H4 (cell line): ENCODE measurements around the gene FGF1. TPM values are rescaled to one million over a fixed set of nuclear protein-coding genes. Genes with fewer than 3 reads are reported as not detected.

Source experiments
- DNase-seq: peaks from one replicate; pipeline ENCODE4 v3.0.0-alpha.2; 2015; ENCODE audit warnings: low spot score
- total RNA-seq: library from RNA; depleted of rRNA; stranded (reverse); fragments of >200 nt; shearing (Covaris generic); gene quantifications from 2 replicates; pipeline ENCODE4 v1.2.3, GENCODE V29; 2014

Gene FGF1
- total RNA-seq, 1 experiment from 2014 or later, result 3.1 TPM

DNA sequence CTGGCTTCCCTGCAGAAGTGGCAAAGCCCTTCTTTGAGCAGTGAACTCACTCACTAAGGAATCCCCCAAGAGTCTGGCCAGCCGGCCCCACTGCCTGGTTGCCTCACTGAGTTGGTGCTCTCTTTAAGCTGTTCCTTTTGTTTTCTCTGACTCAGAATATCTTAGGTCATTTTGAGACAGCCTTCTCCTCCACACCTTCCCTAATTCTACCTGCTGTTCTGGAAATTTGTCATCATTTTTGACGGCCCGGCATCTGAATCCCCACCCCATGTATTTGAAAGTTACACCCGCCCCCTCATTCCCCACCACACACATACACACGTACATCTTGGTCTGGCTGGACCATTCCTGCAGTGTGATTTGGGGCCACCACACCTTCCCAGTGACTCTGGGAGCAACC is 41.8 kb downstream of the FGF1 start:
- no peak for DNase-seq

DNA sequence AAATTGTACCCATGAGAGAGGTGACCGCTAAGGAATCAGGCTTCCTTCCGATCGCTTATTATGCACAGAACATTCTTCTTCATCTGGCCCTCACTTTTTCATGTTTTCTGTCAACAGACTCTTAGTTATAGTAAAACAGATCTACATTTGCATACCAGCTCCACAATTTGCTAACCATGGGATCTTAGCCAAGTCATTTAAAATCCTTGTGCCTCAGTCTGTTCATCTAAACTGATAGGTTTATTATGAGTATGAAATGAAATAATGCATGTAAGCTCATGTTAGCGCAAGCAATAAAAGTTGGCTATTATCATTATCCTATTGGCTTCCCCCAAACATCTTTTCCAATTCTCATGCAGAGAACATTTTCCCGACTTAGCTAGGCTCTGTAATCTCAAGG is 42.3 kb downstream of the FGF1 start:
- DNase-seq, result no peak

DNA sequence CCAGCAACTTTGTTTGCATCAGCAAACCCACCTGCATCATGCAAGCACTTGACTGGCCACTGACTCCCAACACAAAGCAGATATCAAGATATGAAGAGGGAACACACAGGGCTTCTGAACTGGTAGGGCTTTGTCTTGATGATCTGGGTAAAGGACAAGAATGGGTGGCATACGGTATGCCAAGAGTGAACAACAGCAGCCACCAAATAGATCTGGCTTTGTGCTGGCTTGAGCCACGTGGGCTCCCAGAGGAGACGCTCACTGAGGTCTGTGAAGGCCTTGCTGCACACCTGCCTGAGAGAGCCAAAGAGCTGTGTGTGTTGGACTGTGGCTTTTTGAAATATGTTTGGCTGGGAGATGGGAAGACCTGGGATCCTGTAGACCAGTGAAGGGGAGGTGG is 43.5 kb downstream of the FGF1 start:
- DNase-seq, result no peak

DNA sequence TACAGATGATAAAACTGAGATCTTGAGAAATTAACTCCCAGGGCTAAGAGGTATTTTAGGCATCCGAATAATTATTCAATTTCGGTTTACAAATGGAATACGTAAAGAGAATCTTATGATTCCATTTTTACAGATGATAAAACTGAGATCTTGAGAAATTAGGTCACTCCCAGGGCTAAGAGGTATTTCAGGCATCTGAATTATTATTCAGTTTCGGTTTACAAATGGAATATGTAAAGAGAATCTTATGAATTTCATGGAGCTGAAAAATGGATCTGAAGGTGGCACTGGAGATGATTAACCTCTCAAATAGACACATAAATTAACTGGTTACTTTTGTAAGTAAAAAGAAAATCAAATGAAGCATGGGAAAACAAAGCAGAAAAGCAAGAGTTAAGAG is 44.2 kb downstream of the FGF1 start:
- DNase-seq, result no peak

DNA sequence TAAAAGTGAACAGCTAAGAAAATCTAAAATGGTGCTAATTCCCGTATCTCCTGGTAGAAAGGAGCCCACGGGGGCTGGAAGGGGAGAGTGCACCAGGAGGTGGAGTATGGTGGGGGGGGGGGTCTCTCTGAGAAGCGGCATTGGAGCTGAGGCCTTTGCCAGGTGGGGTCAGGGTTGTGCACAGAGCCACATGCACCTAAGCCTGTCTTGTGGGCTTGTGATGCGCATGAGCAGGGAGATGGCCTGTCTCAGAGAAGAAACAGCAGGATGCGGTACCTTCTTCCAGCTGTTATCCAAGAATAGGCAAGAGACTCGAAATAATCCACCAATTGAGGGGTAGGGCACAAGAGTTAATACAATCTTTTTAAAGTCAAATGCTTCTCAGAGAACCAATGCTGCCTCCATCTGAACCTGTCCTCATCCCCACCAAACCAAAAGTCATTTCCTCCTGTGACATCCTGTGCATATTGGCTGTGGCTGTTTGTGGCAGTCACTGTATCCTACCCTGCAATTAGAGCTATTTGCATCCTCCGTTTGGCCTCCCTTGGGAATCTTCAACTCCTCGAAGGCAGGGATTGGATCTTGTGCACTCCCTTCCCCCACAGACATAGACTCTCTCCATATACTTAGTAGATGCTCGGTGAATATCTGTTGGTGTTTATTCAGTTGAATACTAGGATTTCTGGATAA is 45.4 kb downstream of the FGF1 start:
- DNase-seq, result no peak

DNA sequence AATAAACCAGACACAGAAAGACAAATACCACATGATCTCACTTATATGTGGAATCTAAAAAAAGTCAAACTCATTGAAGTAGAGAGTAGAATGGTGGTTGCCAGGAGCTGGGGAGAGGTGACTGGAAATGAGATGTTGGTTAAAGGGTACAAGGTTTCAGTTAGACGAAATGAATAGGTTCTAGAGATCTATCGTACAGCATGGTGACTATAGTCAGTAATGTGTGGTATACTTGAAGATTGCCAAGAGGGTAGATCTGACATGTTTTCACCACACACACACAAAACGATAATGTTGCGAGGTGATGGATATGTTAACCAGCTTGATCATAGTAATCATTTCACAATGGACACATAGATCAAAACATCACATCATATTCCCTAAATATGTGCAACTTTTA is 46.4 kb downstream of the FGF1 start:
- no peak for DNase-seq

DNA sequence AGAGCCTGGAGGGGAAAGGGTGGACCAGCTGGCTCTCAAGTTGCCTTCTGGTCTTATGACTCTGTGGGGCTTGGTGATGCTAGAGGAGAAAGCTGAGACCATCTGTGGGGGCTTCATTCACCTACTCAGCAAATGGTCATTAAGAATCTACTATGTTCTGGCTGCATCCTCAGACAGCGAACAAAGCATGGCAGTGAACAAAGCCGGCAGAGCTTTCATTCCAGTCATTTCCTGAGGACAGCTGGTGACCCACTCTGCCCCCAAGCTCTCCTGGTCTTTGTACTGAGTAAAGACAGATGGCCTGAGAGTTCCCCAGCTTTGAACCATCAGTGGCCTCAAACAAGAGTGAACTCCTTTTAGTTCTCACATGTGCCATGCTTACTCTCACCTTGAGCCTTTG is 48.0 kb downstream of the FGF1 start:
- DNase-seq, result no peak

DNA sequence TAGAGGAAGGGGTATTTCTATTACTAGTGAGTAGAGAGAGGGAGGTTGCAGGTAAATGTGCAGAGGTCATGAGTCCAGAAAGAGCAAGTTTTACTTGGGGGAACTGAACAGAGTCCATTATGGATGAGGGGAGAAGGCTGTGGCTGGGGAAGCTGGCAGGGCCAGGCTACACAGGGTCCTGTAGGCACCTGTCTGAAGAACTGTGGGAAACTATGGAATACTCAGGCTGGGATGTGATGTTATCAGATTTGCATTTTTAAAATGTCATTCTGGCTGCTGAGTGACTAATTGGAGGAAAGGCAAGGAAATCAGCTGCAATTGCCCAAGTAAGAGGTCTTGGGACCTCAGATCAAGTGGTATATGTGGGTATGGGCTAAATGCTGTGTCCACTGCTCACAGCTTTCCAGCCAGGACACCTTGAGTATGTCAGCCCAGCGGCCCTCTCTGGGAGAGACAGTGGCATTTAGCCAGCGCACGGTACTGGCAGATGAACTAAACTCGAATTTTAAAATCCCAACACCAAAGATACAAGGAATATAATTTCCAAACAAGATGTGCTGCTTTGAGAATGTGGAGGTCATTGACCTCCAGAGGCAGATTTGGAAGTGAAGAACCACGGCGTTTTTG is 49.1 kb downstream of the FGF1 start:
- DNase-seq, result no peak

DNA sequence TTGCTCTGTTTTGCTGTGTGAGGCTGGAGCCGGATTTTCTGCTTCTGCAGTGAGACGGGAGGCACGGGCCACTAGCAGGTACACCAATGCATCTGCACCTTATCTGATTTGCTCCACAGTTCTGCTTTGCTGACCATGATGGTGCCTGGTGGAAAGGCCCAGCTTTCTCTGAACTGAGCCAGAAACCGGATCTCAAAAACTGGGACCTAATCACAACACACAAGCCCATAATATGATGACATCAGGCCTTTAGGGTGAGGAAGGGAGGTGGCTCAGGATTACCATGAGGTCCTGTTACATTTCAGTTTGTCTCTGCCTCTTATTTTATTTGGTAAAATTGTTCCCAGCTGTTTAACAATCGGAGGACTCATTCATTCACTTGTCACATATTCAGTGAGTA is 49.8 kb downstream of the FGF1 start:
- no peak for DNase-seq

DNA sequence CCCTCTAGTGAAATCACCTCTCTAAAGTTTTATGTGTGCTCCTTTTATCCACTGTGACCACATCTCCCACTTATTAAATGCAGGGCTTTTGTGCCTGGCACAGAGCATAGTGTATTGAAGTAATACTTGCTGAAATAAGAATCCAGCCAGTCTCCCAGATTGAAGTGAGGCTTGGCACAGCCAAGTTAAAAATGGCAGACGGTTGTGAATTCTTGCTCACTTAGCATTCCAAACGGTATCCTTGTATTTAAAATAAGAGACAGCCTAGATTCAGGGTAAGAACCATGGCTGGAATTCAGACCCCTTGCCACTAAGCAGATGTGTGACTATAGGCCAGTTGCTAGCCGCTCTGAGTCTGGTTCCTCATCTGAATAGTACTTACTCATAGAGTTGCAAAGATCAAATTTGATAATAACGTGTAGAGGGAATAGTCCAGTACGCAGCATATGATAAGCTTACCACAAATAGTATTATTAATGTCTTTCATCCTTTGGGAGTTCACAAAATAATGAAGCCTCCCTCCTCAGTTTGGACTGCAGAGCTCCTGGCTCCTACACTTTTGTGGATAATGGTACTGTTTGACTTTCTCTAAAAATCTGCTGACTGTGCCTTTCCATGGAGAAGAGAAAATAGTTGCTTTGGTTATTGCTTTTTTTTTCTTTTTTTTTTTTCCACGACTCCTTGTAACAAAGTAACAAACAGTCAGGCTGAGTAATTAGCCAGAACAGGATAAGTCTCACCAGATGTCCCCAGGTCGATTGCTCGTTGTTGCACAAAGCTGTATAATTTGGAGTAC is 51.5 kb downstream of the FGF1 start:
- DNase-seq, result no peak

DNA sequence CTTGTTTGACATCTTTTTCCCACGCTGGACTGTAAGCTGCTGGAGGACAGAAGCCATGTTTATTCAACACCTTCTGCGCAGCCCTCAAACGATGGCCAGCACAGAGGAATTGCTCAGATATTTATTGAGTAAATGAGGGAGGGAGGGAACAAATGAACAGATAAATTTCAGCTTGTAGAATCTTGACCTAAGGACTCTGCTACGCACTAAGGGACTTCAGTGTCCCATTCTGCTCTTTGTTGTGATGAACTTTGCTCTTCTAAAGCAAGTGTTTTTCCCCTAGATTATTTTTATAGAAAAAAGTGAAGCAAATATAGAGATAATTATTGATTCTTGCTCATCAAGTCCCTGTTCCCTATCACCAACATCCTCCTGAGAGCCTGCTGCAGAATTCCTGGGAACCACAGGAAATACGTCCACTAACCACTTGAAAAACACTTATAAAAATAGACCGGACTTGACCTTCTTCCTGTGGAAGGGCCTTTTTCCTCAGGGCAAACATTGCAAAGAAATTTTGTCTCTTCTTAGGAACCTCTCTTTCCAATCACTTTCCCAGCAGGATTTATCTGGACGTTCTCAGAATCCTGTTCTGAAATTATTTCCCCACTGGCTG is 54.9 kb downstream of the FGF1 start:
- DNase-seq, result no peak

DNA sequence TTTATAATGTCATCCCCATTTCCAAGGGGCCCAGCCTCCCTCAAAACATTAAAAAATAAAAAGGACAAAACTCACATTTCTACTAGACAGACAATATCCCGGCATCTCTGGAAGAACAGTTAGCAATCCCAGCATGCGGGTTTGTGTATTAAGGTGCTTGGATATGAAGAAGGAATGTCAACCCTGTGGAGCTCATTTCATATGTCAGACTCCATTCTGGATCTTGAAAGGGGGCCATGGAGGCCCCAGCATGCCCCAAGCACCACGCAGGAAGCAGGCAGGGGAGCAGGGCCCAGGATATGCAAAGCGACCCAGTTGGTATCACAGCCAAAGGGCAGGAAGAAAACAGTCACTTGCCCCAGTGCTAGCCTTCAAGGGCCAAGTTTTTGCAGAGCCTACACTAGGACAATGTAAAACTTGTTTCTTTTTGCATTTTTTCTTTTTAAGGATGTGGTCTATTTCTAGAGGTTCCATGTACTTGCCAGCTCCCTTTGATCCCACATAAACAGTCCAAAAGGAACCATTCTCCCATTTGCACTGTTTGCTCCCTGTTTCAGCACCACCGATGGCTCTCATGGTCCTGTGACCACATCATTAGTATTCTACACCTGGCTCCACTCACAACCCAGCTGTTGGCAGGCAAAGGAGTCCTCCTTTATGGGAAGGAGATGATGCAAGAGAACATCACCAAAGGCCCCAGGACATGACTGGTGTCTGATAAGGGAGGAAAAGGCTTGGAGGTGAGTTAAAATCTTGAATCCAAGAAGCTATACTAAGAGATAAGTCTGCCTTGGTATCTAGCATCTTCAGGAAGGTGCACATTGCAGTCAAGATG is 58.3 kb downstream of the FGF1 start:
- no peak for DNase-seq

DNA sequence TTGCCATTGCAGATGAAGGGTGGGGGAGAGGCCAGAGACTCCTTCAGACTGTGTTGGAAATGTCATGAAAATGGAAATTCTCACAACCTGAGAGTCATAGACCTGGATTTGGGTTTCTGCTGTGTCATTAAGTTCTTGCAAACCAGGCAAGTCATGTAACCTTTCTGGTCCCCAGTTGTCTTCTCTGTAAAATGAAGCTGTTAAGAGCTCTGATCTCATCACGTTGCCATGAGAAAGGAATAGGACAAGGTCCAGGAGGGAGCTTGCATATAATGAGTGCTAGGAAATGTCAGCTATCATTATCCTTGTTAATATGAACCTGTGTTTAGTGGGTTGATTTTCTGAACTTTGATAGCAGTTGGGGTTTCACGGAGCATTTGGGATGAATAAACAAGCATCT is 59.1 kb downstream of the FGF1 start:
- no peak for DNase-seq

DNA sequence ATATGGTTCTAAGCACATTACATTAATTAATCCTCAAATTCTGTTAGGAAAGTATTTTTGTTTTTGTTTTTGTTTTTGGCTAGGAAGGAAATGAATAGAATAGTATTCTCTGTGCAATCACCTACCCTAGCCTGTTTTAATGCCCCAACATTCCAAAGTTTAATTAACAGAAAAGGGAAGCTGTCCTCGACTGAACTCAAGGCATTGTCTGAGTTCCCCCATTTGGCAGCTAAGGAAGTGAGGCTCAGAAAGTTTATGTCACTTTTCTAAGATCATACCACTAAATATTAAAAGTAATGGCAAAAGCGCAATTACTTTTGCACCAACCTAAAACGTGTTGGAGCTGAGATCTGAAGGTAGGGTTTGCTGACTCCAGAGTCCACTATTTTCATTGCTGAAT is 59.8 kb downstream of the FGF1 start:
- no peak for DNase-seq

DNA sequence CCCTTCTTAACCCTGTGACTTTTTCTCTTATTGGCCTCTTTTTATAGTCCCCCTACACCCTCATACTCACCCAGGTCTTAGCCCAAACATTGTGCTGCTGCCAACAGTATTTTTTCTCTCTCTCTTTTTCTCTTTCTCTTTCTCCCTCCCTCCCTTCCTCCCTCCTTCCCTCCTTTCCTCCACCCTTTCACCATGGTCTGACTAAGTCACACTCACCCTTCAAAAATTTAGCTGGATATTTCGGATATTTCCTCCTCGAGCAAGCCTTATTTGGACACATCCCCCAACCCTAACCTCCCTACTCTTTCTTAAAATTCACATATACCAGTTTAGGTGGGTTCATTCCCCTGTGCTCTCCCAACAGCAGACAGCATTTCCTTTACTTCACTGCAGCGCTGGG is 64.7 kb downstream of the FGF1 start:
- DNase-seq, result no peak

DNA sequence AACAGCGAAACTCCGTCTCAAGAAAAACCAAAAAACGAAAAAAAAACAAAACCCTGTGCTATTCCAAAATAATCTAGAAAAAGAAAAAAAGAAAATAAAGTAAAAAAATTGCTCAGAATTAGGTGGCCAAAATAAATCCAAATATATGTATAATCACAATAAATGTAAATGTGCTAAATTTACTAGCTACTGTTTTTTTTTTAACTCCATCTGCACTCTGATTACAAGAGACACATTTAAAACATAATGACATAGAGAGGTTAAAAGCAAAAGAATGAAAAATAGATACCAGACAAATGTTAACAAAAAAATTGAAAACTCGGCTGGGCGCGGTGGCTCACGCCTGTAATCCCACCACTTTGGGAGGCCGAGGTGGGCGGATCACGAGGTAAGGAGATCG is 66.1 kb downstream of the FGF1 start:
- no peak for DNase-seq

DNA sequence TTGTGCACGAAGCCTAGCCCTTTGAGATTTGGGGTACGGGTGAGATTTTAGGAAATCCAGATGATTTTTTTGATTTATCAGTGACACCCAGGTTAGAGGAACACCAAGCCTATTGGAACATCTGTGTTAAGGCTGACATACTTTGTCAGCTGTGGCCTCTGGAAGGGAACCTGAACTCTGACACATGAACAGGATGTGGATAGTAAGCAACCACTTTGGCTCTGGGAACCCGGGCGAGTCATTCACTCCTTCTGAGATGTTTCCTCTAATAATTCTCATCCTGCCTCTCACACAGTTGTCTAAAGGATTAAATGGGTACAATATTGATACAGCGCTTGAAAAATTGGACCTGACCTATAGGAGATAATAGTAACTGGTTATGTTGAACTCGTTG is 67.8 kb downstream of the FGF1 start:
- DNase-seq, result peak; percentile 33

DNA sequence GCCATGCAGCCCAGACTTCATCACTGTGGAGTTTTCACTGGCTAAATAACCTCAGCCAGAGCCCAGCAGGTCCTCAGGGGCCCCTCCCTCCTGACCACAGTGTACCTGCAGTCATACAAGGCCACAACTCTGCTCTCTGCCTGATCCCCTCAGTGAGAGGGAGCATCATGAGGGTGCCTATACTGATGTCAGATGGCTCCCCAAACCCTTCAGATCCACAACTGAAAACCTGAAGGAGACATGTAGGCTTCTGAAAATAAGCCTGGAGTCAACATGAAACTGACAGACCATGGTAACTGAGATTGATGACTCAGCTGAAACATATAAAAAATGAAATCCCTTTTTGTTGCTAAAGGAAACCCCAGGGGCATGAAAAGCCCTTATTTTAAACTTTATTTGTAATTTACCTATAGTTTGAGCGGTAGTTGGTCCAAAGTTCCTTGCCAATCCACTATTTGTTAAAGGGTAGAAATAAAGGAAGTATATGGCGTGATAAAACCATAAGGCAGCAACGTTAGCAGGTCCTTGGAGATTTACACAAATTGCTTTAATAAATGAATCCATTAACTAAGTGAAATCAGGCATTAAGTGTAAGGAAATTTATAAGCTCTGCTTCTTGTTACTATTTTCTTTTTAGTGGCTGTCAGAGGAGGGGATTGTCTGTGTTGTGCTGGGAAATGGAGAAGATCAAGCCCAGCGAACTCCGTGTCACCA is 68.3 kb downstream of the FGF1 start:
- no peak for DNase-seq

DNA sequence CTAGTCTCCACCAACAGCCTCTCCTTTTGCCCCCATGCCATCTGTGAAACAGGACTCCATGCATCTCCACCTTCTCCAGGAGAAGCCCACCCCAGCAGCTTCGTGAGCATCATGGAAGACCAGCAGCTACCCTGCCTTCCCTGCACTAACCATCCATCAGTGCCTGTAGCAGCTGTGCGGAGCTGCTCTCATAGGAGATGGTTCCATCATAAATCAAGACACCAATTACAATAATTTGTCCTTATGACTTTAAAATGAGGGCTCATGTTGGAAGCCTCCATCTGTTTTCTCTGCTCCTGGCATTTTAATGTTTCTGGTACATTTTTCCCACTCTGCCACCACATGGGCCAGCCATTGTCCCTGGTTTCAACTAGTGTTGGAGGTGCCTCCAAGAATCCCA is 69.9 kb downstream of the FGF1 start:
- DNase-seq, result no peak

DNA sequence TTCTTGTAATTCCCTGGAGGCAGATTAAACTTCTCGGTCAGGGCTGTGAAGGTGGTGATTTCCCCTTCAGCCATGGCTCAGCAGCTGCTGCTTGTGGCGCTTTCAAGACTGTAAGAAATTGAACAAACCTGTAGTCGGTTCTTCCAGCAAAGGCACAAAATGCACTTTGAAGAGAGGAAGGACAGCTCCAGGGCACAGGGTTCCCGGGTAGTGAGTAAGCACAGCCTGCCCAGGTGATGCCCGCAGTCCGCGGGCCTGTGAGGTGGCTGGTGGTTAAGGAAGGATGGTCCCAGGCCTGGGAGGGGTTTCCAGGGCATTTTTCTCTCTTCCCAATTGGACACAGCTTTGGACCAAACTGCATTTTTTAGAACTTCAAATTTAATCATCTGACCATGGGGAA is 71.8 kb downstream of the FGF1 start:
- no peak for DNase-seq

DNA sequence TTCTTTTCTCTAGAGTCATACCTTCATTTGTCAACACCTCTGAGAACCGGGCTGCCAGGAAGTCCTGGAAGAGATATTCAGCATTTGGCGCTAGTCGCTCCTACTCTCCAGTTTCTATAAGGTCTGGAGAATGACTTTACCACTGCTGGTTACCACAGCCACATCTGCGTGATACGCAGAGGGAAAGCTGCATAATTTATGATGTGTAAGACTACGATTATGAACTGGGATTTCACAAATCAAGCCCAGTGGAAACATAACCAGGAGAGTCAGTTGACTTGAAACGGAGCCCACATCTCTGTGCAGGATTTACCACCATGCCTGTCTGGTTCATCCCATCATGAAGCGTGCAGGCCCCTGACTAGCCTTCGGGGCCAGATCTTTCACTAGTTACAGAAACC is 72.6 kb downstream of the FGF1 start:
- DNase-seq, result no peak
